ENCODE measurements around the gene SIK3.

- no peak for TF ChIP-seq CTCF (IDR thresholded peaks at IDR 0.05; ENCODE audit: low read depth, low read length)
- 0 out of 2 replicates have a peak, but pooled peaks have one; percentile 17 for TF ChIP-seq MYC (IDR thresholded peaks at IDR 0.05; ENCODE audit: low read depth, low read length)
- TF ChIP-seq POLR2A (IDR thresholded peaks at IDR 0.05; ENCODE audit: extremely low read depth, insufficient read length) = peak; percentile 4
- TF ChIP-seq MAX (IDR thresholded peaks at IDR 0.05; ENCODE audit: low read depth, low read length) = no peak
These were observed 599 bp downstream of the SIK3 start for GRCh38 chr11:117097389-117098268.
